ENCODE data around the gene AUP1. TPM values are rescaled to one million over a fixed set of nuclear protein-coding genes. Genes with fewer than 3 reads are reported as not detected.
A peak's percentile ranks its signal among the peaks of the same experiment; 100 is the strongest.

The AUP1 gene
- total RNA-seq, 4 donors from 2014 or later, result 111 to 170 (median 145) TPM

DNA sequence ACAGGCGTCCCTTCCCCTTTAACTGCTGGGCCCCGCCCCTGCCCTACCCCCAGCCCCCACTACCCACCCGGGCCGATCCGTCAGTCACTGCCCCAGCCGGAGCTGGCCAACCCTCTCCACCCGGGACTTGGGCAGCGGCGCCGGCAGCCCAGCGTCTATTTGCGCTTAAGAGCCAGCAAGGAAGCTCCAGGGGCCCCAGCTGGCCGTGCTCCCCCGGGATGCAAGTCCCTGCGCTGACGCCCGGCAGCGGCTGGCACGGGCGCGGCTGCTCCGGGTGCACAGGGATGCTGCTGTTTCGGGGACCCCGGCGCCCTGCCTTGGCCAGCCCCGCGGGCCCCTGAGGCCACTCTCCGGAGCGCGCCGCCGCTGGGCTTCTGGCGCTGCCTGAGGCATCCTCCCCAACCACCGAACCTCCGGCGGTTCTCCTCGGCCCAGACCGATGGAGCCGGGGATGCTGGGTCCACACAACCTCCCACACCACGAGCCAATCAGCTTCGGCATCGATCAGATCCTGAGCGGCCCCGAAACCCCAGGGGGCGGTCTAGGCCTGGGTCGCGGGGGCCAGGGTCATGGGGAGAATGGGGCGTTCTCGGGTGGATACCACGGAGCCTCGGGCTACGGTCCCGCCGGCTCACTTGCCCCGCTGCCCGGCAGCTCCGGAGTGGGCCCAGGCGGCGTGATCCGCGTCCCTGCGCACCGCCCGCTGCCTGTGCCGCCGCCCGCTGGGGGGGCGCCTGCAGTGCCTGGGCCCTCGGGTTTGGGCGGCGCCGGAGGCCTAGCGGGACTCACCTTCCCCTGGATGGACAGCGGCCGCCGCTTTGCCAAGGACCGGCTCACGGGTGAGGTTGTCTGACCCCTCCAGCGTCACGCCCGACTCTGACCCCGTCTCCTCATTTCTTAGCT lies 14.9 kb downstream of the AUP1 start, which contains the start of gene TLX2:
TLX2 (plus strand) TSS at position 83 of the 903 bp plus-strand sequence; CDS start at position 440, 357 bp downstream.
- H3K4me1 ChIP-seq, result peaks cover 37% of the 10 kb centered on the region
- H3K4me3 ChIP-seq, result peak within 1 kb of the TSS; percentile 27
- TF ChIP-seq, protein P1, sequence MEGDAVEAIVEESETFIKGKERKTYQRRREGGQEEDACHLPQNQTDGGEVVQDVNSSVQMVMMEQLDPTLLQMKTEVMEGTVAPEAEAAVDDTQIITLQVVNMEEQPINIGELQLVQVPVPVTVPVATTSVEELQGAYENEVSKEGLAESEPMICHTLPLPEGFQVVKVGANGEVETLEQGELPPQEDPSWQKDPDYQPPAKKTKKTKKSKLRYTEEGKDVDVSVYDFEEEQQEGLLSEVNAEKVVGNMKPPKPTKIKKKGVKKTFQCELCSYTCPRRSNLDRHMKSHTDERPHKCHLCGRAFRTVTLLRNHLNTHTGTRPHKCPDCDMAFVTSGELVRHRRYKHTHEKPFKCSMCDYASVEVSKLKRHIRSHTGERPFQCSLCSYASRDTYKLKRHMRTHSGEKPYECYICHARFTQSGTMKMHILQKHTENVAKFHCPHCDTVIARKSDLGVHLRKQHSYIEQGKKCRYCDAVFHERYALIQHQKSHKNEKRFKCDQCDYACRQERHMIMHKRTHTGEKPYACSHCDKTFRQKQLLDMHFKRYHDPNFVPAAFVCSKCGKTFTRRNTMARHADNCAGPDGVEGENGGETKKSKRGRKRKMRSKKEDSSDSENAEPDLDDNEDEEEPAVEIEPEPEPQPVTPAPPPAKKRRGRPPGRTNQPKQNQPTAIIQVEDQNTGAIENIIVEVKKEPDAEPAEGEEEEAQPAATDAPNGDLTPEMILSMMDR (IDR thresholded peaks at IDR 0.05), result no peak
- TF ChIP-seq EP300 (IDR thresholded peaks at IDR 0.05) (no peak), POLR2AphosphoS5 (IDR thresholded peaks at IDR 0.05) (no peak), POLR2A (IDR thresholded peaks at IDR 0.05) (no peak)
- H3K9me3 ChIP-seq, result no peaks in the 10 kb centered on the region
- no peak within 1 kb of the TSS for H3K27ac ChIP-seq
- H3K27me3 ChIP-seq, result peaks cover 100% of the 10 kb centered on the region
- DNase-seq (ENCODE audit: low spot score in 2 of 2), result no peak
- 0% methylated on average over 17 of the region's 82 CpGs for WGBS
- no peaks in the 10 kb centered on the region for H3K36me3 ChIP-seq

DNA sequence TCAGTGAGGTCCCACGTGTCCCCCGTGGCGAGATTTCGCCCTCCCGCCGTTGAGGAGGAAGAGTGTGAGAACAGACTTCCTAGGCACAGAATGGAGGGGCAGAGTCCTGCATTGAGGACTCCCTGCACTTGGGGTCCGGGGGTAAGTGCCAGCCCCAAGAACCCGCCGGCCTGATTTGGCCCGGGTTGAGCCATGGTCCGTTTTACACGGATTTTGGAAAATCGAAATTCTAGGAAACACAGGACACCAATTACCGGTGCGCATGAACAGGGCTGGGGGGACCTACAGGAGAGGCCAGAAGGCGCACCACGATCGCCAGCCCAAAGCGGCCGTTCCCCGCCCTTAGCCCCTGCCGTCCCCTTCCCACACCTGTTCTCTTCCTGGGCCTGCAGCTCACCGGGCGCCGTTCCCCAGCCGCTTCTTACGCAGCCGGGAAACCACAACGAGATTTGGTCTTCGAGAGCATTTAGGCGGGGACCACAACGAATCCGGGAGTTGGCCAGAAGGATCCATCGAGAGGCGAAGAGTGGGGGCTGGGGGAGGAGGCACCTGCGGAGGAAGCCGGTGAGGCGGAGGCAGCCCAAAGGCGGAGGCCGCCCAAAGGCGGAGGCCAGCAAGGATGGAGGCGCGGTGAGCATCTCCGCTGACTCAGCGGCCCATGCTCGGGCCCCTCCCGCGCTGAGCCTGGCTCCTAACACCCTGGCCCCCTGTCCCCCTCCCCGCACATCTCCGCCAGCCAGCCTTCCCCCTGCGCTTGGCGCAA lies 15.7 kb downstream of the AUP1 start:
- TF ChIP-seq EP300 (IDR thresholded peaks at IDR 0.05) (no peak), POLR2AphosphoS5 (IDR thresholded peaks at IDR 0.05) (peak in 1 of 3 donors; percentile 83)
- no peaks in the 10 kb centered on the region for H3K9me3 ChIP-seq
- H3K36me3 ChIP-seq, result no peaks in the 10 kb centered on the region
- no peak for DNase-seq (ENCODE audit: low spot score in 2 of 2)
- no peak overlapping the region for H3K27ac ChIP-seq
- WGBS, result 11% methylated on average over 20 of the region's 52 CpGs
- H3K4me3 ChIP-seq, result peak overlapping the region; percentile 27
- peaks cover 37% of the 10 kb centered on the region for H3K4me1 ChIP-seq
- H3K27me3 ChIP-seq, result peaks cover 97% of the 10 kb centered on the region

DNA sequence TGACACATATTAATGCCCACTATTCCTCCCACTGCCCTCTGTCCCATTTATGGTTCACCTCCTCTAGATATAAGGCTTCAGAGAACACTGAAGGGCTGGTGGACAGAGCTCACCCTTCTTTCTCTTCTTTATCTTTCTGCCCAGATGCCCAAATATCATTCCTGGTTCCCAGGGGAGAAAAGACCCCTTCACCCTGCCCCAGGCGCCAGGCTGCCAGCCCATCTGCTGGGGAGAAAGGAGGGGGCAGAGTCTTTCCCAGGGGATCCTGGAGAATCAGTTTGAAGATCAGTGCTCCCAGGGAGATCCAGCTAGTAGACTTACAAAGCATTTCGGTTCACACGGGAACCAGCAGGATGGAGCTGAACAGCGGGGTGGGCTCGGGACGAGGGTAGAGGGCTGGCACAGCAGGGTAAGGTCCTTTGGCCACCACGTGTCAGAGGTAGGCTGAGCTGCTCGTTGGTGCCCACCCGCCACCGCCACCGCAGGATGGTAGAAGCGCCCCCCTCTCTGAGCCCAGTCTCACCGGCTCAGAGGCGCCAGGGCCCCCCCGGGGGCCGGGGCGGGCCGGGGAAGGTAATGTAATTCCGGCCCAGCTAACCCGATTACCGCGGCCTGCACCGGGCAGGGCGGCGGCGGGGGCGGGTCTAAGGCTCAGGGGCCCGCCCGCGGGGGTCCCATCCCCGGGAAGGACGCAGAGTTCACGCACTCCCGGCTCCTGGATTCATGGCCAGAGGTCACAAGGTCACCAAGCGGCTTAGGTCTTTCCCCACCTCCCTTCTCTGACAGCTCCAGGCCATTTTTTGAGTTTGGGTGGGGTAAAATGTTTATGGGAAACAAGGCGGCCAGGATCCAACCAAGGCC lies 16.5 kb downstream of the AUP1 start:
- peaks cover 88% of the 10 kb centered on the region for H3K27me3 ChIP-seq
- DNase-seq (ENCODE audit: low spot score in 2 of 2), result no peak
- 19% methylated on average over 13 of the region's 36 CpGs for WGBS

GRCh38 chr2:74511104-74511989 lies 18.2 kb downstream of the AUP1 start:
- 54% methylated on average over 10 of the region's 11 CpGs for WGBS

More for the DNA sequence above, 16.5 kb downstream of the AUP1 start:
- H3K4me1 ChIP-seq, result peaks cover 43% of the 10 kb centered on the region
- TF ChIP-seq POLR2A (IDR thresholded peaks at IDR 0.05), result no peak
- TF ChIP-seq EP300 (IDR thresholded peaks at IDR 0.05), result no peak
- TF ChIP-seq, protein P1 (IDR thresholded peaks at IDR 0.05), result no peak
- no peak for TF ChIP-seq POLR2AphosphoS5 (IDR thresholded peaks at IDR 0.05)
- H3K27ac ChIP-seq, result no peak overlapping the region
- no peaks in the 10 kb centered on the region for H3K36me3 ChIP-seq
- H3K9me3 ChIP-seq, result no peaks in the 10 kb centered on the region
- no peak overlapping the region for H3K4me3 ChIP-seq

More at GRCh38 chr2:74511104-74511989, 18.2 kb downstream of the AUP1 start:
- Histone ChIP-seq H3K36me3 (no peaks in the 10 kb centered on the region), H3K9me3 (no peaks in the 10 kb centered on the region), H3K27ac (no peak overlapping the region), H3K4me1 (peaks cover 50% of the 10 kb centered on the region), H3K27me3 (peaks cover 72% of the 10 kb centered on the region), H3K4me3 (no peak overlapping the region)
- TF ChIP-seq EP300 (IDR thresholded peaks at IDR 0.05) (no peak), POLR2AphosphoS5 (IDR thresholded peaks at IDR 0.05) (no peak), POLR2A (IDR thresholded peaks at IDR 0.05) (no peak)
- TF ChIP-seq, protein P1 (IDR thresholded peaks at IDR 0.05), result no peak
- no peak for DNase-seq (ENCODE audit: low spot score in 2 of 2)
